ENCODE measurements around the gene NBL1.
A peak's percentile ranks its signal among the peaks of the same experiment; 100 is the strongest.
"Not testable (repeated sequence)": the region's sequence is repeated elsewhere in the genome, so short reads cannot be mapped to it uniquely, and the experiment has no call there.

NBL1 gene

GRCh38 chr1:19622204-19622603, 21.9 kb upstream of the NBL1 start:
- no peak for DNase-seq (ENCODE audit: low read depth in 3 of 3)

GRCh38 chr1:19623523-19623922, 20.6 kb upstream of the NBL1 start:
- DNase-seq (ENCODE audit: low read depth in 3 of 3): no peak

GRCh38 chr1:19625291-19625937, 18.7 kb upstream of the NBL1 start:
- no peak for DNase-seq (ENCODE audit: low read depth in 3 of 3)

GRCh38 chr1:19628879-19629278, 15.2 kb upstream of the NBL1 start:
- no peak for DNase-seq (ENCODE audit: low read depth in 3 of 3)

- no peak for DNase-seq (ENCODE audit: low read depth in 3 of 3)
These were observed 14.8 kb upstream of the NBL1 start for GRCh38 chr1:19629357-19629756.

GRCh38 chr1:19630192-19630591, 13.9 kb upstream of the NBL1 start:
- DNase-seq (ENCODE audit: low read depth in 3 of 3): not testable (repeated sequence)

GRCh38 chr1:19630720-19631395, 13.3 kb upstream of the NBL1 start:
- no peak for DNase-seq (ENCODE audit: low read depth in 3 of 3)

GRCh38 chr1:19632211-19632610, 11.9 kb upstream of the NBL1 start:
- DNase-seq (ENCODE audit: low read depth in 3 of 3): no peak

- DNase-seq (ENCODE audit: low read depth in 3 of 3): no peak
These were observed 11.0 kb upstream of the NBL1 start for GRCh38 chr1:19633106-19633505.

- not testable (repeated sequence) for DNase-seq (ENCODE audit: low read depth in 3 of 3)
These were observed 9.0 kb upstream of the NBL1 start for GRCh38 chr1:19635064-19635463.

GRCh38 chr1:19635646-19636045, 8.5 kb upstream of the NBL1 start:
- no peak for DNase-seq (ENCODE audit: low read depth in 3 of 3)

- no peak for DNase-seq (ENCODE audit: low read depth in 3 of 3)
These were observed 8.0 kb upstream of the NBL1 start for GRCh38 chr1:19636065-19636464.

- DNase-seq (ENCODE audit: low read depth in 3 of 3): not testable (repeated sequence)
These were observed 7.4 kb upstream of the NBL1 start for GRCh38 chr1:19636749-19637148.

GRCh38 chr1:19637606-19638005, 6.5 kb upstream of the NBL1 start:
- no peak for DNase-seq (ENCODE audit: low read depth in 3 of 3)

GRCh38 chr1:19639228-19639627, 4.9 kb upstream of the NBL1 start:
- DNase-seq (ENCODE audit: low read depth in 3 of 3): not testable (repeated sequence)

GRCh38 chr1:19639999-19640362, 4.1 kb upstream of the NBL1 start:
- DNase-seq (ENCODE audit: low read depth in 3 of 3): no peak

- DNase-seq (ENCODE audit: low read depth in 3 of 3): no peak
These were observed 3.5 kb upstream of the NBL1 start for GRCh38 chr1:19640363-19641316.

GRCh38 chr1:19643121-19643520, 990 bp upstream of the NBL1 start:
- DNase-seq (ENCODE audit: low read depth in 3 of 3): no peak

GRCh38 chr1:19644395-19644680, 227 bp downstream of the NBL1 start:
- no peak for DNase-seq (ENCODE audit: low read depth in 3 of 3)

- peak in 2 of 3 donors; percentile 24 to 37 for DNase-seq (ENCODE audit: low read depth in 3 of 3)
These were observed 735 bp downstream of the NBL1 start for GRCh38 chr1:19644681-19645410.

- DNase-seq (ENCODE audit: low read depth in 3 of 3): no peak
These were observed 1.5 kb downstream of the NBL1 start for GRCh38 chr1:19645411-19646251.
